OCI-LY3 (cell line): Measurements from ENCODE around the gene KAT14.

Source experiments
- CTCF ChIP-seq: fragments of 200-600, 300-600 bp; sonication (generic); IDR thresholded peaks from 2 replicates; pipeline ENCODE4 v1.5.1; 2014; ENCODE audit warnings: antibody characterized with exemption, low read length, low read depth
- EZH2phosphoT487 ChIP-seq: fragments of 200-600 bp; shearing (Covaris generic); IDR thresholded peaks from 2 replicates; pipeline ENCODE4 v1.6.1; 2018; ENCODE audit warnings: antibody characterized with exemption, mixed run types, low read depth

GRCh38 chr20:18190338-18191233, 52.9 kb downstream of the KAT14 start:
- TF ChIP-seq CTCF (no peak), EZH2phosphoT487 (no peak)
